ENCODE data around the gene AACS.

AACS gene

GRCh38 chr12:125122668-125123067 lies 57.4 kb downstream of the AACS start:
- no peaks in the 10 kb centered on the region for H4K20me1 ChIP-seq (ENCODE audit: insufficient read depth, low read length)
- no peak overlapping the region for H3K4me2 ChIP-seq (ENCODE audit: low read depth, low read length)
- TF ChIP-seq EZH2phosphoT487 (IDR thresholded peaks at IDR 0.05; ENCODE audit: low read length) (no peak), EZH2 (optimal IDR thresholded peaks at IDR 0.05; ENCODE audit: low read depth, low read length) (no peak), CTCF (IDR thresholded peaks at IDR 0.05; ENCODE audit: low read length) (no peak)
- H2AFZ ChIP-seq (ENCODE audit: low read length) = no peak overlapping the region
- no peaks in the 10 kb centered on the region for H3K27me3 ChIP-seq (replicated peaks; ENCODE audit: insufficient read depth, low read length)
- no peaks in the 10 kb centered on the region for H3K36me3 ChIP-seq (replicated peaks; ENCODE audit: insufficient read depth, low read length)
- DNase-seq = no peak
- no peaks in the 10 kb centered on the region for H3F3A ChIP-seq (ENCODE audit: insufficient read depth, low read length)
- no peaks in the 10 kb centered on the region for H3K9me2 ChIP-seq (replicated peaks; ENCODE audit: insufficient read depth, low read length)
- H3K79me2 ChIP-seq (ENCODE audit: low read length) = no peaks in the 10 kb centered on the region
- H3K27ac ChIP-seq (ENCODE audit: low read length) = no peak overlapping the region
- no peaks in the 10 kb centered on the region for H3K9me3 ChIP-seq (replicated peaks; ENCODE audit: insufficient read depth, low read length)
- H3K4me3 ChIP-seq (ENCODE audit: low read length) = no peak overlapping the region
- H3K4me1 ChIP-seq (ENCODE audit: low read length) = no peaks in the 10 kb centered on the region
- no peak overlapping the region for H3K9ac ChIP-seq (ENCODE audit: low read length)

- Histone ChIP-seq H3F3A (ENCODE audit: insufficient read depth, low read length) (no peaks in the 10 kb centered on the region), H2AFZ (ENCODE audit: low read length) (no peak overlapping the region), H3K4me1 (ENCODE audit: low read length) (no peaks in the 10 kb centered on the region), H3K4me2 (ENCODE audit: low read depth, low read length) (no peak overlapping the region), H4K20me1 (ENCODE audit: insufficient read depth, low read length) (no peaks in the 10 kb centered on the region), H3K9ac (ENCODE audit: low read length) (no peak overlapping the region), H3K9me3 (replicated peaks; ENCODE audit: insufficient read depth, low read length) (no peaks in the 10 kb centered on the region), H3K27ac (ENCODE audit: low read length) (no peak overlapping the region), H3K27me3 (replicated peaks; ENCODE audit: insufficient read depth, low read length) (no peaks in the 10 kb centered on the region), H3K36me3 (replicated peaks; ENCODE audit: insufficient read depth, low read length) (no peaks in the 10 kb centered on the region), H3K79me2 (ENCODE audit: low read length) (no peaks in the 10 kb centered on the region), H3K9me2 (replicated peaks; ENCODE audit: insufficient read depth, low read length) (no peaks in the 10 kb centered on the region), H3K4me3 (ENCODE audit: low read length) (no peak overlapping the region)
- TF ChIP-seq EZH2phosphoT487 (IDR thresholded peaks at IDR 0.05; ENCODE audit: low read length) (no peak), CTCF (IDR thresholded peaks at IDR 0.05; ENCODE audit: low read length) (no peak), EZH2 (optimal IDR thresholded peaks at IDR 0.05; ENCODE audit: low read depth, low read length) (no peak)
- DNase-seq = no peak
Measured at GRCh38 chr12:125124320-125124966, 59.2 kb downstream of the AACS start.

- H3K4me1 ChIP-seq (ENCODE audit: low read length) = no peaks in the 10 kb centered on the region
- no peak overlapping the region for H3K4me2 ChIP-seq (ENCODE audit: low read depth, low read length)
- H3K27ac ChIP-seq (ENCODE audit: low read length) = no peak overlapping the region
- H3F3A ChIP-seq (ENCODE audit: insufficient read depth, low read length) = no peaks in the 10 kb centered on the region
- no peaks in the 10 kb centered on the region for H3K79me2 ChIP-seq (ENCODE audit: low read length)
- no peaks in the 10 kb centered on the region for H3K9me2 ChIP-seq (replicated peaks; ENCODE audit: insufficient read depth, low read length)
- TF ChIP-seq CTCF (IDR thresholded peaks at IDR 0.05; ENCODE audit: low read length) (no peak), EZH2 (optimal IDR thresholded peaks at IDR 0.05; ENCODE audit: low read depth, low read length) (no peak), EZH2phosphoT487 (IDR thresholded peaks at IDR 0.05; ENCODE audit: low read length) (no peak)
- no peaks in the 10 kb centered on the region for H3K27me3 ChIP-seq (replicated peaks; ENCODE audit: insufficient read depth, low read length)
- no peak overlapping the region for H3K4me3 ChIP-seq (ENCODE audit: low read length)
- H3K36me3 ChIP-seq (replicated peaks; ENCODE audit: insufficient read depth, low read length) = no peaks in the 10 kb centered on the region
- no peaks in the 10 kb centered on the region for H3K9me3 ChIP-seq (replicated peaks; ENCODE audit: insufficient read depth, low read length)
- H2AFZ ChIP-seq (ENCODE audit: low read length) = no peak overlapping the region
- DNase-seq = no peak
- no peaks in the 10 kb centered on the region for H4K20me1 ChIP-seq (ENCODE audit: insufficient read depth, low read length)
- no peak overlapping the region for H3K9ac ChIP-seq (ENCODE audit: low read length)
Measured at GRCh38 chr12:125125271-125125670, 60.0 kb downstream of the AACS start.

All from MM.1S (cell line).